ENCODE data around the gene GRK7. TPM values are rescaled to one million over a fixed set of nuclear protein-coding genes. Genes with fewer than 3 reads are reported as not detected.

Gene GRK7
- total RNA-seq, 1 experiment from 2014 or later, result not detected

DNA sequence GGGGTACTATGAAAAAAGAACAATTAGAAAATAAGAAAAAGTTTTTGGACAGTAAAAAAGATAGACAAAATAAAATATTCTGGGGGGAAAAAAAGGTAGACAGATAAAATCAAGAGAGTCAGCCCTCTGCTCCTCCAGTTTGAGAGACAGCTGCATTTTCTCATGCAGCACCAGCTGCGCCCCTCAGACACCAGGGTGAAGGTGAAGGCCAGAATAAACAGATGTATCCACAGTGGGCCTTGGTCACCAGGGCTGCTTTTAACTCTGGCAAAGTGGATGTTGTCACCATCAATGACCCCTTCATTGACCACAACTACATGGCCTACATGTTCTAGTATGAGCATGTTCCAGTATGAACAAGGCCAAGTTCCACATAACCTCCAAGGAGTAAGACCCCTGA, 39.0 kb upstream of the GRK7 start:
- H3K23me2 ChIP-seq (ENCODE audit: insufficient read length, low read depth, low read length, poor library complexity, severe bottlenecking), result no peaks in the 10 kb centered on the region
- TF ChIP-seq, protein P1, sequence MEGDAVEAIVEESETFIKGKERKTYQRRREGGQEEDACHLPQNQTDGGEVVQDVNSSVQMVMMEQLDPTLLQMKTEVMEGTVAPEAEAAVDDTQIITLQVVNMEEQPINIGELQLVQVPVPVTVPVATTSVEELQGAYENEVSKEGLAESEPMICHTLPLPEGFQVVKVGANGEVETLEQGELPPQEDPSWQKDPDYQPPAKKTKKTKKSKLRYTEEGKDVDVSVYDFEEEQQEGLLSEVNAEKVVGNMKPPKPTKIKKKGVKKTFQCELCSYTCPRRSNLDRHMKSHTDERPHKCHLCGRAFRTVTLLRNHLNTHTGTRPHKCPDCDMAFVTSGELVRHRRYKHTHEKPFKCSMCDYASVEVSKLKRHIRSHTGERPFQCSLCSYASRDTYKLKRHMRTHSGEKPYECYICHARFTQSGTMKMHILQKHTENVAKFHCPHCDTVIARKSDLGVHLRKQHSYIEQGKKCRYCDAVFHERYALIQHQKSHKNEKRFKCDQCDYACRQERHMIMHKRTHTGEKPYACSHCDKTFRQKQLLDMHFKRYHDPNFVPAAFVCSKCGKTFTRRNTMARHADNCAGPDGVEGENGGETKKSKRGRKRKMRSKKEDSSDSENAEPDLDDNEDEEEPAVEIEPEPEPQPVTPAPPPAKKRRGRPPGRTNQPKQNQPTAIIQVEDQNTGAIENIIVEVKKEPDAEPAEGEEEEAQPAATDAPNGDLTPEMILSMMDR (conservative IDR thresholded peaks at IDR 0.05), result no peak
- H4K91ac ChIP-seq (ENCODE audit: insufficient read length, low read depth, low read length), result no peak overlapping the region
- H3K4me1 ChIP-seq (ENCODE audit: insufficient read depth, low read length), result no peaks in the 10 kb centered on the region
- no peak overlapping the region for H3K14ac ChIP-seq (ENCODE audit: insufficient read depth, low read length)
- no CpG with 5 or more reads among the region's 1 CpG for WGBS (ENCODE audit: extremely low coverage, insufficient read length, low lambda C conversion rate)
- no peak overlapping the region for H2AK5ac ChIP-seq (ENCODE audit: insufficient read length, low read length)
- no peak overlapping the region for H2BK5ac ChIP-seq (ENCODE audit: insufficient read length, low read length)
- Mint-ChIP-seq H3K27me3 (ENCODE audit: low read depth) (no peaks in the 10 kb centered on the region), H3K4me1 (peaks cover 9 to 13% of the 10 kb centered on the region in 2 experiments), H3K27ac (no peak overlapping the region), H3K4me3 (no peak overlapping the region), H3K9me3 (no peaks in the 10 kb centered on the region), H3K36me3 (ENCODE audit: insufficient read depth in 1 of 3, low read depth in 3 of 3) (no peaks in the 10 kb centered on the region)
- H3T11ph ChIP-seq (ENCODE audit: low read length), result no peak overlapping the region
- no peak overlapping the region for H2BK120ac ChIP-seq (ENCODE audit: low read depth, low read length, poor library complexity, severe bottlenecking)
- no peak for DNase-seq
- H4K8ac ChIP-seq (replicated peaks; ENCODE audit: insufficient read length, low read depth, low read length), result no peak overlapping the region
- no peak overlapping the region for H2BK20ac ChIP-seq (ENCODE audit: low read depth, low read length, poor library complexity, severe bottlenecking)
- no peak overlapping the region for H3K9ac ChIP-seq (ENCODE audit: extremely low read depth, insufficient read length, low read length)
- H3K27me3 ChIP-seq (ENCODE audit: insufficient read depth, low read length), result no peaks in the 10 kb centered on the region
- H3K9me3 ChIP-seq (ENCODE audit: control insufficient read depth, low read depth, low read length), result no peaks in the 10 kb centered on the region
- H4K20me1 ChIP-seq (ENCODE audit: control insufficient read depth, insufficient read depth, insufficient read length), result no peaks in the 10 kb centered on the region
- no peak overlapping the region for H3K56ac ChIP-seq (ENCODE audit: insufficient read length, low read depth, low read length)
- H2BK15ac ChIP-seq (ENCODE audit: low read depth, low read length), result no peak overlapping the region
- no peak overlapping the region for H3K23ac ChIP-seq (ENCODE audit: insufficient read length, low read depth, low read length)
- H3K27ac ChIP-seq (ENCODE audit: insufficient read length, low read depth, low read length), result no peak overlapping the region
- no peaks in the 10 kb centered on the region for H3K79me2 ChIP-seq (ENCODE audit: insufficient read depth, low read length)
- no peak overlapping the region for H3K18ac ChIP-seq (ENCODE audit: insufficient read length, low read depth, low read length)
- no peak overlapping the region for H2AFZ ChIP-seq (ENCODE audit: low read length)
- H3K79me1 ChIP-seq (ENCODE audit: insufficient read depth, low read depth, low read length, poor library complexity, severe bottlenecking), result no peaks in the 10 kb centered on the region
- no peak overlapping the region for H4K5ac ChIP-seq (ENCODE audit: insufficient read length, low read depth, low read length)
- no peak overlapping the region for H3K4me2 ChIP-seq (ENCODE audit: insufficient read depth, insufficient read length, low read length)
- no peak overlapping the region for H3K4ac ChIP-seq (ENCODE audit: low read depth, low read length)
- H2BK12ac ChIP-seq (ENCODE audit: insufficient read length, low read depth, low read length), result no peak overlapping the region
